ENCODE measurements around the gene CFAP74. TPM values are rescaled to one million over a fixed set of nuclear protein-coding genes. Genes with fewer than 3 reads are reported as not detected.
A peak's percentile ranks its signal among the peaks of the same experiment; 100 is the strongest.

CFAP74 gene
- total RNA-seq, 2 experiments from 2014 or later, result not detected

GRCh38 chr1:1921901-1922701, 81.5 kb downstream of the CFAP74 start:
- POLR2A ChIA-PET, result no interaction called here
- no peaks in the 10 kb centered on the region for H3K27me3 Mint-ChIP-seq
- no peaks in the 10 kb centered on the region for H3K36me3 Mint-ChIP-seq (ENCODE audit: low read depth)

GRCh38 chr1:1921459-1921862, 82.1 kb downstream of the CFAP74 start:
- no peaks in the 10 kb centered on the region for H3K27me3 Mint-ChIP-seq
- POLR2A ChIA-PET, result no interaction called here
- H3K4me3 Mint-ChIP-seq, result no peak overlapping the region
- no peak for DNase-seq
- H3K27ac Mint-ChIP-seq, result no peak overlapping the region
- peaks cover 4% of the 10 kb centered on the region for H3K4me1 Mint-ChIP-seq
- no peaks in the 10 kb centered on the region for H3K9me3 Mint-ChIP-seq
- H3K36me3 Mint-ChIP-seq (ENCODE audit: low read depth), result no peaks in the 10 kb centered on the region
- CTCF ChIA-PET, result no interaction called here

More at GRCh38 chr1:1921901-1922701, 81.5 kb downstream of the CFAP74 start:
- Mint-ChIP-seq H3K4me1 (peaks cover 4% of the 10 kb centered on the region), H3K27ac (no peak overlapping the region), H3K9me3 (no peaks in the 10 kb centered on the region), H3K4me3 (no peak overlapping the region)
- CTCF ChIA-PET, result no interaction called here
- no peak for DNase-seq

- Mint-ChIP-seq H3K27ac (no peak overlapping the region), H3K4me1 (peaks cover 4% of the 10 kb centered on the region), H3K36me3 (ENCODE audit: low read depth) (no peaks in the 10 kb centered on the region), H3K9me3 (no peaks in the 10 kb centered on the region), H3K27me3 (no peaks in the 10 kb centered on the region), H3K4me3 (no peak overlapping the region)
- ChIA-PET POLR2A (interaction anchor here (1.6 kb wide), 1 partner anchor 12 kb away, joined by 7 read pairs; no protein-coding TSS in a partner anchor), CTCF (no interaction called here)
- DNase-seq, result no peak
These were observed 82.8 kb downstream of the CFAP74 start for GRCh38 chr1:1920608-1921458.

- Mint-ChIP-seq H3K4me3 (no peak overlapping the region), H3K9me3 (no peaks in the 10 kb centered on the region), H3K36me3 (ENCODE audit: low read depth) (no peaks in the 10 kb centered on the region), H3K27ac (no peak overlapping the region), H3K4me1 (peaks cover 4% of the 10 kb centered on the region), H3K27me3 (no peaks in the 10 kb centered on the region)
- ChIA-PET CTCF (interaction anchor here (1.0 kb wide), 1 partner anchor 11 kb away, joined by 7 read pairs; no protein-coding TSS in a partner anchor), POLR2A (interaction anchor here (1.6 kb wide), 1 partner anchor 11 kb away, joined by 7 read pairs; no protein-coding TSS in a partner anchor)
- DNase-seq, result no peak
These were observed 83.5 kb downstream of the CFAP74 start for GRCh38 chr1:1920057-1920607.

GRCh38 chr1:1919304-1920056, 84.1 kb downstream of the CFAP74 start:
- POLR2A ChIA-PET, result interaction anchor here (1.6 kb wide), 1 partner anchor 10 kb away, joined by 7 read pairs; no protein-coding TSS in a partner anchor
- H3K4me3 Mint-ChIP-seq, result peak overlapping the region; percentile 63
- H3K27ac Mint-ChIP-seq, result no peak overlapping the region
- CTCF ChIA-PET, result interaction anchor here (0.6 to 1.0 kb wide), 2 partner anchors 10 to 125 kb away, joined by 4 to 7 read pairs; no protein-coding TSS in a partner anchor
- H3K27me3 Mint-ChIP-seq, result no peaks in the 10 kb centered on the region
- H3K36me3 Mint-ChIP-seq (ENCODE audit: low read depth), result no peaks in the 10 kb centered on the region
- peak; percentile 100 for DNase-seq
- H3K9me3 Mint-ChIP-seq, result no peaks in the 10 kb centered on the region
- H3K4me1 Mint-ChIP-seq, result peaks cover 4% of the 10 kb centered on the region

- Mint-ChIP-seq H3K27ac (no peak within 1 kb of the TSS), H3K9me3 (no peaks in the 10 kb centered on the region), H3K27me3 (peaks cover under 1% of the 10 kb centered on the region), H3K36me3 (ENCODE audit: low read depth) (no peaks in the 10 kb centered on the region), H3K4me3 (peak within 1 kb of the TSS; percentile 63), H3K4me1 (peaks cover 4% of the 10 kb centered on the region)
- ChIA-PET CTCF (interaction anchor here (0.6 to 1.0 kb wide), 2 partner anchors 10 to 126 kb away, joined by 4 to 7 read pairs; no protein-coding TSS in a partner anchor), POLR2A (interaction anchor here (1.6 kb wide), 1 partner anchor 10 kb away, joined by 7 read pairs; no protein-coding TSS in a partner anchor)
- DNase-seq, result no peak
These were observed 84.7 kb downstream of the CFAP74 start, which contains the start of gene TMEM52 for GRCh38 chr1:1918901-1919303. Gene TMEM52, minus strand, starts transcription at chr1:1919279. Its CDS starts 14 bp downstream, at chr1:1919265.

GRCh38 chr1:1917995-1918900, 85.3 kb downstream of the CFAP74 start:
- Mint-ChIP-seq H3K4me1 (peaks cover 4% of the 10 kb centered on the region), H3K4me3 (peak overlapping the region; percentile 24), H3K9me3 (no peaks in the 10 kb centered on the region), H3K36me3 (ENCODE audit: low read depth) (no peaks in the 10 kb centered on the region), H3K27ac (no peak overlapping the region), H3K27me3 (peaks cover 3% of the 10 kb centered on the region)
- POLR2A ChIA-PET, result no interaction called here
- CTCF ChIA-PET, result no interaction called here
- DNase-seq, result no peak

GRCh38 chr1:1917304-1917976, 86.1 kb downstream of the CFAP74 start:
- no peak for DNase-seq
- peak overlapping the region; percentile 24 for H3K4me3 Mint-ChIP-seq
- no peaks in the 10 kb centered on the region for H3K36me3 Mint-ChIP-seq (ENCODE audit: low read depth)
- ChIA-PET POLR2A (no interaction called here), CTCF (no interaction called here)
- no peaks in the 10 kb centered on the region for H3K9me3 Mint-ChIP-seq
- H3K4me1 Mint-ChIP-seq, result peaks cover 4% of the 10 kb centered on the region
- peaks cover 3% of the 10 kb centered on the region for H3K27me3 Mint-ChIP-seq
- no peak overlapping the region for H3K27ac Mint-ChIP-seq

- CTCF ChIA-PET, result no interaction called here
- no peaks in the 10 kb centered on the region for H3K36me3 Mint-ChIP-seq (ENCODE audit: low read depth)
- no peak for DNase-seq
- no peak overlapping the region for H3K27ac Mint-ChIP-seq
- H3K27me3 Mint-ChIP-seq, result peaks cover 3% of the 10 kb centered on the region
- H3K4me1 Mint-ChIP-seq, result peaks cover 4% of the 10 kb centered on the region
- no peaks in the 10 kb centered on the region for H3K9me3 Mint-ChIP-seq
- H3K4me3 Mint-ChIP-seq, result no peak overlapping the region
- POLR2A ChIA-PET, result no interaction called here
These were observed 86.7 kb downstream of the CFAP74 start for GRCh38 chr1:1916851-1917251.

GRCh38 chr1:1915911-1916840, 87.4 kb downstream of the CFAP74 start:
- no peak for DNase-seq
- Mint-ChIP-seq H3K27me3 (peaks cover 3% of the 10 kb centered on the region), H3K9me3 (no peaks in the 10 kb centered on the region), H3K4me3 (no peak overlapping the region), H3K27ac (no peak overlapping the region), H3K36me3 (ENCODE audit: low read depth) (no peaks in the 10 kb centered on the region), H3K4me1 (peaks cover 4% of the 10 kb centered on the region)
- ChIA-PET CTCF (no interaction called here), POLR2A (no interaction called here)

Measured in activated CD4-positive, alpha-beta memory T cell treated with anti-CD3 and anti-CD28 coated beads, Interleukin-2, amount 10 ng/mL, durations not matched to agents 7 days and 5 days (primary cell).